Upper lobe of left lung (tissue), 4 donors: ENCODE data around the gene YJEFN3.

Experiments used
- CTCF ChIP-seq, 6 experiments: fragments of 450-650 bp in 4 of 6; fragments of 200-600 bp in 2 of 6; sonication (generic) in 2 of 6; IDR thresholded peaks; one replicate each; pipeline ENCODE4 v1.5.1; 2016 to 2019; ENCODE audit warnings: antibody characterized with exemption in 6 of 6
- EP300 ChIP-seq, 4 donors: sonication (generic); formaldehyde crosslinking; IDR thresholded peaks; one replicate each; pipeline ENCODE4 v1.5.1; 2017; ENCODE audit warnings: antibody characterized with exemption in 4 of 4, control low read depth in 2 of 4
- POLR2A ChIP-seq, 4 donors: fragments of 450-650 bp; IDR thresholded peaks; one replicate each; pipeline ENCODE4 v1.5.1; 2016 to 2017; ENCODE audit warnings: antibody characterized with exemption in 4 of 4, mild to moderate bottlenecking in 2 of 4
- POLR2AphosphoS5 ChIP-seq, 2 donors: sonication (generic); formaldehyde crosslinking; IDR thresholded peaks; one replicate each; pipeline ENCODE4 v1.5.1; 2017; ENCODE audit warnings: antibody characterized with exemption in 2 of 2

GRCh38 chr19:19539698-19540063 lies 11.0 kb downstream of the YJEFN3 start:
- TF ChIP-seq CTCF (IDR thresholded peaks at IDR 0.05): no peak
- no peak for TF ChIP-seq POLR2A (IDR thresholded peaks at IDR 0.05)
- no peak for TF ChIP-seq POLR2AphosphoS5 (IDR thresholded peaks at IDR 0.05)
- no peak for TF ChIP-seq EP300 (IDR thresholded peaks at IDR 0.05)
